ENCODE results near the gene KLHDC8B. TPM values are rescaled to one million over a fixed set of nuclear protein-coding genes. Genes with fewer than 3 reads are reported as not detected.

The KLHDC8B gene
- total RNA-seq, 1 experiment from 2014 or later: 7.4 TPM

GRCh38 chr3:49158792-49159191 lies 12.6 kb upstream of the KLHDC8B start:
- BruUV-seq (replicated peaks): no TSS peak
- no peaks in the 10 kb centered on the region for H3K27me3 Mint-ChIP-seq (ENCODE audit: insufficient read depth, unreplicated experiment)
- no peaks in the 10 kb centered on the region for H3K4me1 ChIP-seq
- no peaks in the 10 kb centered on the region for H3K9me3 ChIP-seq
- ChIA-PET POLR2A (no interaction called here), CTCF (no interaction called here)
- H3K4me3 Mint-ChIP-seq (ENCODE audit: unreplicated experiment): no peak overlapping the region
- 0 out of 2 replicates have a peak, but pooled peaks cover 2% of the 10 kb centered on the region for H3K36me3 ChIP-seq (ENCODE audit: control insufficient read depth, insufficient read depth, low read length)
- no peaks in the 10 kb centered on the region for H3K9me3 Mint-ChIP-seq (ENCODE audit: unreplicated experiment)
- no peaks in the 10 kb centered on the region for H3K4me1 Mint-ChIP-seq (ENCODE audit: low read depth, unreplicated experiment)
- no peak overlapping the region for H3K27ac Mint-ChIP-seq (ENCODE audit: unreplicated experiment)
- TF ChIP-seq CTCF (IDR thresholded peaks at IDR 0.05; ENCODE audit: insufficient read depth in 1 of 2, low read depth in 1 of 2, low read length in 1 of 2, severe bottlenecking in 1 of 2, unreplicated experiment in 1 of 2): no peak
- no peak overlapping the region for H3K4me3 ChIP-seq (ENCODE audit: low read depth, low read length)
- intact Hi-C loops (cut with micrococcal nuclease; ENCODE audit: unreplicated experiment): loop anchor here (1.0 to 10.0 kb wide), 4 partner anchors 25 to 170 kb away; partner anchors contain the start of genes IMPDH2, LAMB2, NDUFAF3 and QRICH1
- peaks cover 4% of the 10 kb centered on the region for H3K36me3 Mint-ChIP-seq (ENCODE audit: insufficient read depth, unreplicated experiment)
- DNase-seq: no peak
- H3K27me3 ChIP-seq (replicated peaks; ENCODE audit: control insufficient read depth, insufficient read depth, low read length): no peaks in the 10 kb centered on the region

GRCh38 chr3:49161197-49161596 lies 10.2 kb upstream of the KLHDC8B start:
- no peak for TF ChIP-seq CTCF (IDR thresholded peaks at IDR 0.05; ENCODE audit: insufficient read depth in 1 of 2, low read depth in 1 of 2, low read length in 1 of 2, severe bottlenecking in 1 of 2, unreplicated experiment in 1 of 2)
- no peak for DNase-seq
- no peak overlapping the region for H3K4me3 ChIP-seq (ENCODE audit: low read depth, low read length)
- H3K9me3 ChIP-seq: peaks cover under 1% of the 10 kb centered on the region
- intact Hi-C loops (cut with micrococcal nuclease; ENCODE audit: unreplicated experiment): no loop called here
- H3K9me3 Mint-ChIP-seq (ENCODE audit: unreplicated experiment): no peaks in the 10 kb centered on the region
- H3K27me3 Mint-ChIP-seq (ENCODE audit: insufficient read depth, unreplicated experiment): no peaks in the 10 kb centered on the region
- H3K36me3 ChIP-seq (ENCODE audit: control insufficient read depth, insufficient read depth, low read length): 0 out of 2 replicates have a peak, but pooled peaks cover 2% of the 10 kb centered on the region
- no TSS peak for BruUV-seq (replicated peaks)
- no peak overlapping the region for H3K4me3 Mint-ChIP-seq (ENCODE audit: unreplicated experiment)
- peaks cover 17% of the 10 kb centered on the region for H3K36me3 Mint-ChIP-seq (ENCODE audit: insufficient read depth, unreplicated experiment)
- H3K4me1 Mint-ChIP-seq (ENCODE audit: low read depth, unreplicated experiment): peaks cover 10% of the 10 kb centered on the region
- no peak overlapping the region for H3K27ac Mint-ChIP-seq (ENCODE audit: unreplicated experiment)
- POLR2A ChIA-PET: no interaction called here
- CTCF ChIA-PET: no interaction called here
- peaks cover under 1% of the 10 kb centered on the region for H3K4me1 ChIP-seq
- no peaks in the 10 kb centered on the region for H3K27me3 ChIP-seq (replicated peaks; ENCODE audit: control insufficient read depth, insufficient read depth, low read length)

GRCh38 chr3:49161808-49162530 lies 9.4 kb upstream of the KLHDC8B start:
- Mint-ChIP-seq H3K36me3 (ENCODE audit: insufficient read depth, unreplicated experiment) (peaks cover 20% of the 10 kb centered on the region), H3K27me3 (ENCODE audit: insufficient read depth, unreplicated experiment) (no peaks in the 10 kb centered on the region), H3K27ac (ENCODE audit: unreplicated experiment) (no peak overlapping the region), H3K4me3 (ENCODE audit: unreplicated experiment) (no peak overlapping the region), H3K9me3 (ENCODE audit: unreplicated experiment) (no peaks in the 10 kb centered on the region), H3K4me1 (ENCODE audit: low read depth, unreplicated experiment) (peaks cover 10% of the 10 kb centered on the region)
- BruUV-seq (replicated peaks): no TSS peak
- no peak for TF ChIP-seq CTCF (IDR thresholded peaks at IDR 0.05; ENCODE audit: insufficient read depth in 1 of 2, low read depth in 1 of 2, low read length in 1 of 2, severe bottlenecking in 1 of 2, unreplicated experiment in 1 of 2)
- ChIA-PET CTCF (no interaction called here), POLR2A (no interaction called here)
- no peaks in the 10 kb centered on the region for H3K27me3 ChIP-seq (replicated peaks; ENCODE audit: control insufficient read depth, insufficient read depth, low read length)
- intact Hi-C loops (cut with micrococcal nuclease; ENCODE audit: unreplicated experiment): no loop called here
- 0 out of 2 replicates have a peak, but pooled peaks cover 2% of the 10 kb centered on the region for H3K36me3 ChIP-seq (ENCODE audit: control insufficient read depth, insufficient read depth, low read length)
- H3K9me3 ChIP-seq: peaks cover 8% of the 10 kb centered on the region
- no peak for DNase-seq
- peaks cover 6% of the 10 kb centered on the region for H3K4me1 ChIP-seq
- H3K4me3 ChIP-seq (ENCODE audit: low read depth, low read length): no peak overlapping the region

Data from Caco-2 (cell line).